ENCODE data around the gene RSKR. TPM values are rescaled to one million over a fixed set of nuclear protein-coding genes. Genes with fewer than 3 reads are reported as not detected.

The RSKR gene
- total RNA-seq, 5 donors from 2014 or later (not counting 1 experiment from before 2014, with no cell fraction given) = 14.2 to 26.1 (median 21.9) TPM

DNA sequence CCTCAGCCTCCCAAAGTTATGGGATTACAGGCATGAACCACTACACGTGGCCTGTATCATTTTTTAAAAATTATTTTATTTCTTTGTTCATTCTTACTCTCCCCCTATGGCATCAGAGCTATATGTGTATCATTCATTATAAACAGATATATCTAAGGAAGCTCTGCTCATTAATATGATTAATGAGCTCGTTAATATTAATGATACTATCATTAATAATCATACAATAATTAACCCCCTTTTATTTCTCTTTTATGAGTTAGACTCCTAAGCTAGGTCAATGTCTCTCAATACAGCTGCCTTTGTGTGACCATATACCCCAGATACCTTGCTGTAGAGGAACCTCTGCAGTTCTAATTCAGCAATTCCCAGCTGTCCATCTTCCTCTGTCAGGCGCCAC is 4.5 kb upstream of the RSKR start:
- Mint-ChIP-seq H3K36me3 (peaks cover 68% of the 10 kb centered on the region), H3K27me3 (no peaks in the 10 kb centered on the region), H3K4me1 (peaks cover 2 to 7% (median 3%) of the 10 kb centered on the region in 3 donors), H3K9me3 (no peaks in the 10 kb centered on the region), H3K27ac (no peak overlapping the region), H3K4me3 (no peak overlapping the region)
- Histone ChIP-seq H3K36me3 (ENCODE audit: control insufficient read depth in 2 of 2, extremely low read depth in 1 of 2, insufficient read depth in 1 of 2, low read length in 1 of 2) (peaks cover 27 to 91% of the 10 kb centered on the region in 2 donors), H3K9me3 (no peaks in the 10 kb centered on the region), H3K4me1 (ENCODE audit: control insufficient read depth in 1 of 2, extremely low read depth in 1 of 2, insufficient read depth in 2 of 2, low read length in 2 of 2) (no peaks in the 10 kb centered on the region), H3K27me3 (replicated peaks in 1 of 2; ENCODE audit: control insufficient read depth in 2 of 2, extremely low read depth in 1 of 2, insufficient read depth in 2 of 2, low read length in 1 of 2) (no peaks in the 10 kb centered on the region), H3K4me3 (ENCODE audit: control insufficient read depth in 1 of 2, extremely low read depth in 1 of 2, low read length in 1 of 2) (no peak overlapping the region), H3K27ac (ENCODE audit: low read length) (no peak overlapping the region)
- ChIA-PET CTCF (interaction anchor here in 1 of 2 donors (0.8 kb wide), 1 partner anchor 68 kb away, joined by 4 read pairs; no protein-coding TSS in a partner anchor), POLR2A (interaction anchor here in 1 of 2 donors (0.6 kb wide), 1 partner anchor 316 kb away, joined by 3 read pairs; no protein-coding TSS in a partner anchor)
- DNase-seq (no peak), ATAC-seq (replicated peaks in 1 of 4) (no peak)
- no CpG with 5 or more reads among the region's 3 CpGs for WGBS (ENCODE audit: insufficient coverage)

DNA sequence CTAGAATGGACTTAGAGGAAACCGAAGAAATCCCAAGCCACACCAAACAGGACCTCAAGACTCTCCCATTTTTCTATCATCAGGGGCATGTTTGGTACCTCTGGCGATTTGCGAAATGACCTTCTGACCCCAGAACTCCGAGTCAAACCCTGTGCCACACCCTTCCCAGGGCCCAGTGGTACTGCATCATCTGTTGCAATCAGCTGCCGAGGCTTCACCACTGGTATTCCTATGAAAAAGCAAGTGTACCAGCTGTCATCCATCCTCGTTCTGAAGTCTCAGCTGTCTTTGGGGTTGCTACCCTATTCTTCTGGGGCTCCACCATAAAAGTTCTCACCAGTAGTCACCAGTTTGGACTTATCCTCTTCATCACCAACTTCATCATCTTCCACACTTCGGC is 2.3 kb upstream of the RSKR start:
- no peak for DNase-seq
- Histone ChIP-seq H3K27ac (ENCODE audit: low read length) (no peak overlapping the region), H3K36me3 (ENCODE audit: control insufficient read depth in 2 of 2, extremely low read depth in 1 of 2, insufficient read depth in 1 of 2, low read length in 1 of 2) (peaks cover 27 to 72% of the 10 kb centered on the region in 2 donors), H3K4me1 (ENCODE audit: control insufficient read depth in 1 of 2, extremely low read depth in 1 of 2, insufficient read depth in 2 of 2, low read length in 2 of 2) (no peaks in the 10 kb centered on the region), H3K27me3 (replicated peaks in 1 of 2; ENCODE audit: control insufficient read depth in 2 of 2, extremely low read depth in 1 of 2, insufficient read depth in 2 of 2, low read length in 1 of 2) (no peaks in the 10 kb centered on the region), H3K9me3 (no peaks in the 10 kb centered on the region), H3K4me3 (ENCODE audit: control insufficient read depth in 1 of 2, extremely low read depth in 1 of 2, low read length in 1 of 2) (no peak overlapping the region)
- Mint-ChIP-seq H3K27me3 (no peaks in the 10 kb centered on the region), H3K4me1 (peaks cover 4 to 9% (median 8%) of the 10 kb centered on the region in 3 donors), H3K27ac (no peak overlapping the region), H3K36me3 (peaks cover 51% of the 10 kb centered on the region), H3K4me3 (no peak overlapping the region), H3K9me3 (no peaks in the 10 kb centered on the region)
- 94% methylated on average over 6 of the region's 7 CpGs for WGBS (ENCODE audit: insufficient coverage)
- no peak for ATAC-seq (replicated peaks in 1 of 4)
- ChIA-PET POLR2A (interaction anchor here (0.6 kb wide), 2 partner anchors 20 to 63 kb away, joined by 3 read pairs; no protein-coding TSS in a partner anchor), CTCF (interaction anchor here in 1 of 2 donors (0.5 to 0.6 kb wide), 2 partner anchors 110 to 225 kb away, joined by 3 read pairs; partner anchors contain the start of gene TLCD1)

DNA sequence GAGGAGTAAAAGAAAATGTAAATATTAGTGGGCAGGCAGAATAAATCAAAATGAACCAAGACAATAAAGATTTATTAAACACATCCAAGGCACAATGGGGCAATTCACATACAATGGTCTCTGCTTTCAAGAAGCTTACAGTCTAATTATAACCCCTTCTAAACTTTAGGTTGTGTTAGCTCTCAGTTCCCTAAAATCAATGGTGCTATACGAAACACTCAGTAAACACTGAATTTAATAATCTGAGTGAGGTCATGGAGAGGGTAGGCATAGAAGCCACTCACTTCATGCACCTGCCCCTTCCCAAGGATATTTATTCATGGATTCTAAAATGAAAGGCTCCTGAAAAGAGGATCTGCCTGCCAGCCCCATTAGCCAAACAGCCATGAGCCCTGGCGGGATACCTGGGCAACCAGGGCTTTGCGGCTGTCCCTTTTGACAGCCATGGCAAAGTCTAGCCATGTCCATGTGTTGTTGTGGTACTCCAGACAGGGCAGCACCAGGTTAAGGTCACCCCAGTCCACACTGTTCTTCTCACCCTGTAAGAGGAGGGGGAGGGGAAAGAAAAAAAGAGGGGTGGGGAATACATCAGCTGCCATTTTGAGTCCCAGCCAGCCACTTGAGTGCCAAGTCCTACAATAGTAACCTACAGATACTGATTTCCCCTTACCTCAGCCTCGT is 1.4 kb upstream of the RSKR start:
- no peak for ATAC-seq (replicated peaks in 1 of 4)
- peaks cover 24 to 63% of the 10 kb centered on the region in 2 donors for H3K36me3 ChIP-seq (ENCODE audit: control insufficient read depth in 2 of 2, extremely low read depth in 1 of 2, insufficient read depth in 1 of 2, low read length in 1 of 2)
- Mint-ChIP-seq H3K27me3 (no peaks in the 10 kb centered on the region), H3K4me3 (no peak overlapping the region), H3K4me1 (peaks cover 4 to 9% (median 8%) of the 10 kb centered on the region in 3 donors), H3K27ac (no peak overlapping the region), H3K36me3 (peaks cover 42% of the 10 kb centered on the region), H3K9me3 (no peaks in the 10 kb centered on the region)
- no peaks in the 10 kb centered on the region for H3K4me1 ChIP-seq (ENCODE audit: control insufficient read depth in 1 of 2, extremely low read depth in 1 of 2, insufficient read depth in 2 of 2, low read length in 2 of 2)
- DNase-seq = no peak
- H3K9me3 ChIP-seq = no peaks in the 10 kb centered on the region
- H3K27me3 ChIP-seq (replicated peaks in 1 of 2; ENCODE audit: control insufficient read depth in 2 of 2, extremely low read depth in 1 of 2, insufficient read depth in 2 of 2, low read length in 1 of 2) = no peaks in the 10 kb centered on the region
- CTCF ChIA-PET = interaction anchor here in 1 of 2 donors (0.7 kb wide), 1 partner anchor 454 kb away, joined by 3 read pairs; no protein-coding TSS in a partner anchor
- H3K4me3 ChIP-seq (ENCODE audit: control insufficient read depth in 1 of 2, extremely low read depth in 1 of 2, low read length in 1 of 2) = no peak overlapping the region
- POLR2A ChIA-PET = interaction anchor here (0.6 kb wide), 2 partner anchors 19 to 64 kb away, joined by 3 read pairs; no protein-coding TSS in a partner anchor
- 100% methylated on average over 2 of the region's 4 CpGs for WGBS (ENCODE audit: insufficient coverage)
- no peak overlapping the region for H3K27ac ChIP-seq (ENCODE audit: low read length)

DNA sequence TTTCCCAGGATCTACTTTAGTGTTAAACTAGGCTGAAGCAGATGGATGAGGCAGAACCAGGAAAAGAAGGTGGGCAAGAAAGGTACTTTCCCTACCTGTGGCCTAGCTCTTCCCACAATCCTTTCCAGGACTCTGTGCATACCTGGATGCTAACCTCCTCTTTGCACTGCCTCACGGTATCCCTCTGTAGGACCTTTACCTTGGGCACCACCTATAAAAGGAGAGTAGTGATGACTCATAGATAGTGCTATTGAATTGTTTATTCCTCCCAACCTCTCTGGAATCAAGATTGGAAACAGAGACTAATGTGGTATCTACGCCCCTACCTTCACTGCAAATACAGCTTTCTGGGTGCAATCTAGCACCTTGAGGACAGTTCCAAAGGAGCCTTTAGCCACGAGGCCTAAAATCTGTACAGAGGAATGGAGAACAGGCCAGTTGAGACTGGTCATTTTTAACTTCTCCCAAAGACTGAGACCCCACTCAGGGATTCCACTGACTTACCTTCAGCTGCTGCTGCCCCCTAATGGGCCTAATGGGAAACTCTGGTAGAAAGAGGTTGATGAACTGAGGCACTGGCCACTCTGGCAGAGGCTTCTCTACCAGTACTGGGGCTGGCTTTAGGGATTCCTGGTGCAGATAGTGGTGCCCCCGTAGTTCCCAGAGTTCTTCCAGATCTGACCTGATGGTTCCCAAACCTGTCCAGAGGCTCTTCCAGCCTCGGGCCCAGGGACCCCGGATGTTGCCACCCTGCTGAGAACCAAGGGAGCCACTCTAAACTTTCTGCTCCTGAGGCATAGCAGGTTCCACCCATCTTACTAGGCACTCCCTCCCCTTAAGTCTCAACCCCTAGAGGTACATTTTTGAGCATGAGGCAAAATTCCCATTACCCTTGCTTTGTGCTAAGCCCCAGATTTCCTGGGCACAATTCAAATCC is 781 bp downstream of the RSKR start:
- ChIA-PET CTCF (interaction anchor here (0.5 to 1.9 kb wide), 8 partner anchors 14 to 170 kb away, joined by 3 to 5 read pairs (median 4); partner anchors contain the start of genes ALDOC (in 1 of the 2) and PIGS (in 1 of the 2)), POLR2A (interaction anchor here in 1 of 2 donors (0.6 kb wide), 1 partner anchor 535 kb away, joined by 10 read pairs; no protein-coding TSS in a partner anchor)
- H3K36me3 ChIP-seq (ENCODE audit: control insufficient read depth in 2 of 2, extremely low read depth in 1 of 2, insufficient read depth in 1 of 2, low read length in 1 of 2) = peaks cover 13 to 47% of the 10 kb centered on the region in 2 donors
- Mint-ChIP-seq H3K9me3 (no peaks in the 10 kb centered on the region), H3K27ac (peak overlapping the region in 1 of 2 donors; percentile 52), H3K4me3 (no peak overlapping the region), H3K27me3 (no peaks in the 10 kb centered on the region), H3K4me1 (peaks cover 4 to 9% (median 8%) of the 10 kb centered on the region in 3 donors), H3K36me3 (peaks cover 33% of the 10 kb centered on the region)
- no peaks in the 10 kb centered on the region for H3K9me3 ChIP-seq
- 92% methylated on average over 4 of the region's 6 CpGs for WGBS (ENCODE audit: insufficient coverage)
- no peaks in the 10 kb centered on the region for H3K4me1 ChIP-seq (ENCODE audit: control insufficient read depth in 1 of 2, extremely low read depth in 1 of 2, insufficient read depth in 2 of 2, low read length in 2 of 2)
- H3K27ac ChIP-seq (ENCODE audit: low read length) = no peak overlapping the region
- peak in 24 of 35 experiments; percentile 3 to 63 (median 26) for DNase-seq
- H3K4me3 ChIP-seq (ENCODE audit: control insufficient read depth in 1 of 2, extremely low read depth in 1 of 2, low read length in 1 of 2) = no peak overlapping the region
- peak; percentile 48 to 69 (median 60) for ATAC-seq (replicated peaks in 1 of 4)
- H3K27me3 ChIP-seq (replicated peaks in 1 of 2; ENCODE audit: control insufficient read depth in 2 of 2, extremely low read depth in 1 of 2, insufficient read depth in 2 of 2, low read length in 1 of 2) = no peaks in the 10 kb centered on the region

DNA sequence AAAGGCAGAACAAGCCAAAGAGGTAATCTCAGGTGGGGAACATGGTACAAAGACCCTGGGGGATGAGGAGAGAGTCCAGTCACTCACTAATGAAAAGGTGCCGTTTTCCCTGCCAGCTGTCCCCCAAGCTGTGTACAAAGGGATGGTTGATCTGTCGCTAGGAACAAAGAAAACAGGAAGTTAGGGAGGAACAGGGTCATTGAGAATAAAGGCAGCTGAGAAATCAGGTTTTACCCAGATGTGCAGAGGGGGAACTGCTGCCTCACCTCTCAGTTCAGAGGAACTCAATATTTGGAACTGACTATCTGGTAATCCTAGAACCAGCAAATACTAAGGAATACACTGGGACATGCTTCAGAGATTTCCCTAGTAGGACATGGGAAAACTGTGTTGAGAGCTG is 1.5 kb downstream of the RSKR start:
- Histone ChIP-seq H3K4me1 (ENCODE audit: control insufficient read depth in 1 of 2, extremely low read depth in 1 of 2, insufficient read depth in 2 of 2, low read length in 2 of 2) (no peaks in the 10 kb centered on the region), H3K4me3 (ENCODE audit: control insufficient read depth in 1 of 2, extremely low read depth in 1 of 2, low read length in 1 of 2) (no peak overlapping the region), H3K27me3 (replicated peaks in 1 of 2; ENCODE audit: control insufficient read depth in 2 of 2, extremely low read depth in 1 of 2, insufficient read depth in 2 of 2, low read length in 1 of 2) (no peaks in the 10 kb centered on the region), H3K27ac (ENCODE audit: low read length) (no peak overlapping the region), H3K36me3 (ENCODE audit: control insufficient read depth in 2 of 2, extremely low read depth in 1 of 2, insufficient read depth in 1 of 2, low read length in 1 of 2) (peaks cover 13 to 45% of the 10 kb centered on the region in 2 donors), H3K9me3 (no peaks in the 10 kb centered on the region)
- no peaks in the 10 kb centered on the region for H3K9me3 Mint-ChIP-seq
- H3K27ac Mint-ChIP-seq = peak overlapping the region; percentile 32 to 70
- H3K4me3 Mint-ChIP-seq = no peak overlapping the region
- ChIA-PET CTCF (interaction anchor here (0.5 to 1.9 kb wide), 7 partner anchors 13 to 170 kb away, joined by 3 to 5 read pairs (median 3); partner anchors contain the start of genes ALDOC (in 1 of the 2) and PIGS (in 1 of the 2)), POLR2A (no interaction called here)
- 75% methylated on average over 2 of the region's 2 CpGs for WGBS (ENCODE audit: insufficient coverage)
- DNase-seq (no peak), ATAC-seq (replicated peaks in 1 of 4) (no peak)
- H3K4me1 Mint-ChIP-seq = peaks cover 4 to 9% (median 8%) of the 10 kb centered on the region in 3 donors
- peaks cover 31% of the 10 kb centered on the region for H3K36me3 Mint-ChIP-seq
- H3K27me3 Mint-ChIP-seq = no peaks in the 10 kb centered on the region

All from T-cell (primary cell).